Stomach (tissue), 4 donors: Measurements from ENCODE around the gene TMEM74B.

Experiments
- EP300 ChIP-seq: sonication (generic); formaldehyde crosslinking; IDR thresholded peaks from one replicate; pipeline ENCODE4 v1.6.1; 2017; ENCODE audit warnings: antibody characterized with exemption
- POLR2A ChIP-seq, 4 donors: fragments of 450-650 bp; IDR thresholded peaks; one replicate each; pipeline ENCODE4 v1.6.1; 2016; ENCODE audit warnings: antibody characterized with exemption in 4 of 4, control low read depth in 2 of 4, mild to moderate bottlenecking in 1 of 4, moderate library complexity in 1 of 4
- POLR2AphosphoS5 ChIP-seq, 3 donors: sonication (generic); formaldehyde crosslinking; IDR thresholded peaks; one replicate each; pipeline ENCODE4 v1.6.1; 2016; ENCODE audit warnings: antibody characterized with exemption in 3 of 3
- TF ChIP-seq, protein P1 (sequence below), 7 experiments: fragments of 450-650 bp in 4 of 7; fragments of 200-600 bp in 3 of 7; sonication (generic) in 3 of 7; IDR thresholded peaks; one replicate each; pipeline ENCODE4 v1.5.1; 2016 to 2019; ENCODE audit warnings: antibody characterized with exemption in 7 of 7, control low read depth in 2 of 7, mild to moderate bottlenecking in 1 of 7

DNA sequence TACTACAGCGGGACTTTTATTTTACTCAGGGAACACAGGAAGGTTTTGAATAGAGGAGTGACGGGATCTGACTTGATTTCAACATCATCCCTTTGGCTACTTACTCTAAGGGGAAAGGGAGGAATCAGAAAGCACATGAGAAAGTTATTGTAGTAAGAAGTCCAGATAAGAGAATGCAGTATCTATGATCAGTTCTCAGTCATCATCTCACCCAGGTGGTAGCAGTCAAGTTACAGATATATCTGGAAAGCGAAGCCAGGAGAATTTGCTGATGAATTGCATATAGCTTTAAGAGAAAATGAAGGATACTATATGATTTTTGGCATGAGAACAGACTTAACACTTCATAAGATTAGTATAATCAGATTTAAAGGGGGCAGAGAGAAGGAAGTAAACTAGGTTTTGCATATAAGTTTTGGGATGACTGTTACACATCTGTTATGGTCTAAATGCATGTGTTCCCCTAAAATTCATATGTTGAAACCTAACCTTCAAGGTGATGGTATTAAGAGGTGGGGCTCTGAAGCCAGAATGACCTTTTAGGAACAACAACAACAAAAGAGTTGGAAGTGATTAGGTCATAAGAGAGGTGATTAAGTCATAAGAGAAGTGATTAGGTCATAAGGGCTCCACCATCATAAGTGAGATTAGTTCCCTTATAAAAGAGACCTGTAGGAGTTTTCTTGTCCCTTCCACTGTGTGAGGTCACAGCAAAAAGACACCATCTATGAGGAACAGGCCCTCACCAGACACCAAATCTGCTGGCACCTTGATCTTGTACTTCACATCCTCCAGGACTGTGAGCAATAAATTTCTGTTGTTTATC lies 47.7 kb upstream of the TMEM74B start:
- TF ChIP-seq POLR2A (IDR thresholded peaks at IDR 0.05) (no peak), EP300 (no peak), POLR2AphosphoS5 (IDR thresholded peaks at IDR 0.05) (no peak)
- TF ChIP-seq, protein P1, sequence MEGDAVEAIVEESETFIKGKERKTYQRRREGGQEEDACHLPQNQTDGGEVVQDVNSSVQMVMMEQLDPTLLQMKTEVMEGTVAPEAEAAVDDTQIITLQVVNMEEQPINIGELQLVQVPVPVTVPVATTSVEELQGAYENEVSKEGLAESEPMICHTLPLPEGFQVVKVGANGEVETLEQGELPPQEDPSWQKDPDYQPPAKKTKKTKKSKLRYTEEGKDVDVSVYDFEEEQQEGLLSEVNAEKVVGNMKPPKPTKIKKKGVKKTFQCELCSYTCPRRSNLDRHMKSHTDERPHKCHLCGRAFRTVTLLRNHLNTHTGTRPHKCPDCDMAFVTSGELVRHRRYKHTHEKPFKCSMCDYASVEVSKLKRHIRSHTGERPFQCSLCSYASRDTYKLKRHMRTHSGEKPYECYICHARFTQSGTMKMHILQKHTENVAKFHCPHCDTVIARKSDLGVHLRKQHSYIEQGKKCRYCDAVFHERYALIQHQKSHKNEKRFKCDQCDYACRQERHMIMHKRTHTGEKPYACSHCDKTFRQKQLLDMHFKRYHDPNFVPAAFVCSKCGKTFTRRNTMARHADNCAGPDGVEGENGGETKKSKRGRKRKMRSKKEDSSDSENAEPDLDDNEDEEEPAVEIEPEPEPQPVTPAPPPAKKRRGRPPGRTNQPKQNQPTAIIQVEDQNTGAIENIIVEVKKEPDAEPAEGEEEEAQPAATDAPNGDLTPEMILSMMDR (IDR thresholded peaks at IDR 0.05) = no peak
